Adrenal gland (tissue), 12 donors: ENCODE results near the gene EHD4. TPM values are rescaled to one million over a fixed set of nuclear protein-coding genes. Genes with fewer than 3 reads are reported as not detected.
A peak's percentile ranks its signal among the peaks of the same experiment; 100 is the strongest.

ENCODE experiments used
- DNase-seq, 7 donors: peaks; one replicate each; pipeline ENCODE4 v3.0.0-alpha.2; 2019 to 2020
- H3K27ac ChIP-seq, 5 donors: fragments of 200-600 bp; sonication (generic) in 4 of 5; 1 replicate in 3 of 5; 2 replicates in 2 of 5; pipeline versions ENCODE4 v1.5.1 to v1.8.0; 2016 to 2020; ENCODE audit warnings: mild to moderate bottlenecking in 1 of 5
- H3K27me3 ChIP-seq: fragments of 200-600 bp; 2 replicates; pipeline ENCODE4 v1.8.0; 2021
- H3K36me3 ChIP-seq, 2 donors: fragments of 200-600 bp; replicated peaks in 1 of 2; 1 replicate in 1 of 2; 2 replicates in 1 of 2; pipeline versions ENCODE4 v1.5.1 to v1.8.0; 2018 to 2022
- H3K4me1 ChIP-seq, 2 donors: fragments of 200-600 bp; replicated peaks in 1 of 2; 1 replicate in 1 of 2; 2 replicates in 1 of 2; pipeline versions ENCODE4 v1.5.1 to v1.8.0; 2018 to 2021
- H3K4me3 ChIP-seq, 4 donors: fragments of 200-600 bp; sonication (generic) in 3 of 4; one replicate each; pipeline ENCODE4 v1.5.1; 2016 to 2018
- H3K9me3 ChIP-seq, 3 donors: fragments of 200-600 bp; sonication (generic) in 1 of 3; replicated peaks in 1 of 3; 1 replicate in 2 of 3; 2 replicates in 1 of 3; pipeline versions ENCODE4 v1.5.1 to v1.8.0; 2016 to 2021
- POLR2A ChIP-seq, 2 donors: fragments of 450-650 bp; IDR thresholded peaks; one replicate each; pipeline ENCODE4 v1.6.1; 2017; ENCODE audit warnings: antibody characterized with exemption in 2 of 2, mild to moderate bottlenecking in 2 of 2, moderate library complexity in 1 of 2
- WGBS, 4 donors: extraction: QIAGEN DNeasy Blood & Tissue Kit in 2 of 4; methylation state at CpG; one replicate each; pipeline versions ENCODE4 v1.1.5 to v1.1.7; 2013 to 2017; 5-methylcytosine and 5-hydroxymethylcytosine counted together
- intact Hi-C, 2 donors: fragments of 100-400 bp; cut with DNase I; formaldehyde crosslinking; loops; one replicate each; pipeline versions ENCODE4 v1.14.1 to v1.15.0; 2022 to 2023
- polyA plus RNA-seq, 3 donors: library from polyadenylated mRNA; stranded (reverse); fragments of 200-250 nt in 2 of 3; fragments of 350-450 nt in 1 of 3; fragmentation: Illumina TruSeq in 1 of 3; extraction: RNeasy Lipid Tissue Mini Kit (QIAGEN cat#74804) in 1 of 3; gene quantifications; one replicate each; pipeline ENCODE4 v1.2.3, GENCODE V29; 2013 to 2014
- total RNA-seq, 9 donors: library from RNA; depleted of rRNA in 4 of 9; stranded (reverse); fragments of >200 nt in 4 of 9; fragments of 120-200 nt in 1 of 9; fragmentation: NEBNext Ultra II Directional in 1 of 9; extraction: Animal tissue kit (Norgen Biotek cat#: 25700) in 1 of 9; gene quantifications; one replicate each; pipeline versions ENCODE4 v1.1.0 to v1.2.4, GENCODE V29; 2013 to 2023
- TF ChIP-seq, protein P1 (sequence below), 6 experiments: fragments of 450-650 bp in 4 of 6; fragments of 200-600 bp in 2 of 6; sonication (generic) in 1 of 6; IDR thresholded peaks; 1 replicate in 5 of 6; 2 replicates in 1 of 6; pipeline versions ENCODE4 v1.5.1 to v1.8.0; 2016 to 2021; ENCODE audit warnings: antibody characterized with exemption in 6 of 6, mild to moderate bottlenecking in 2 of 6, moderate library complexity in 1 of 6
- donor health status: healthy with polysubstance abuse.
- donor health status: Bipolar disorder and iron deficiency.
- donor health status: DM: yes; HTN: yes; CAD: no.
- donor health status: DM: no; HTN: no; CAD: no.
- donor health status: DM: no; HTN: no; CAD: no.
- donor health status: DM: yes; HTN: yes; CAD: no.

EHD4 gene
- total and polyA plus RNA-seq, 12 donors, result 2.0 to 17.0 (median 11.5) TPM

DNA sequence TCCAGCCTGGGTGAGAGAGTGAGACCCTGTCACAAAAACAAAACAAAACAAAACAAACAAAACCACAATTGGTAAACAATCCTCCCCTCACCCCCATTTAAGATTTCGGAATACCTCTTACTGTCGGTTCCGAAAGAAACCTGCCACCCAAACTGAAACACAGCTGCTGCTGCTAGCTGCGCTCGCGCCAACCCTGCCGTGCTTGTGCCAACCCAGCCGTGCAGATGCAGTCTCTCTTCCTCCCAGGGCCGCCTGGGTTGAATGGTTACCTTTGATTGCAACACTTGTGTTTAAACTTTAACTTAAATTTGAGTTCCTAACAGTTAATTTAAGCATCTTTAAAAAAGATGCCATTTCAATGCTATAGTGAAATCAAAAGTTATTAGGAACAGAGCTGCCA, 50.0 kb downstream of the EHD4 start:
- DNase-seq, result no peak
- Histone ChIP-seq H3K9me3 (no peaks in the 10 kb centered on the region), H3K4me3 (no peak overlapping the region), H3K27ac (no peak overlapping the region), H3K27me3 (no peaks in the 10 kb centered on the region), H3K4me1 (peaks cover 19 to 42% of the 10 kb centered on the region in 2 donors), H3K36me3 (peaks cover 0 to 11% of the 10 kb centered on the region in 2 donors)
- intact Hi-C loops, result loop anchor here in 1 of 2 donors (10.0 kb wide), 1 partner anchor 52 kb away; the partner anchor contains the start of gene EHD4
- no peak for TF ChIP-seq POLR2A (IDR thresholded peaks at IDR 0.05)
- TF ChIP-seq, protein P1, sequence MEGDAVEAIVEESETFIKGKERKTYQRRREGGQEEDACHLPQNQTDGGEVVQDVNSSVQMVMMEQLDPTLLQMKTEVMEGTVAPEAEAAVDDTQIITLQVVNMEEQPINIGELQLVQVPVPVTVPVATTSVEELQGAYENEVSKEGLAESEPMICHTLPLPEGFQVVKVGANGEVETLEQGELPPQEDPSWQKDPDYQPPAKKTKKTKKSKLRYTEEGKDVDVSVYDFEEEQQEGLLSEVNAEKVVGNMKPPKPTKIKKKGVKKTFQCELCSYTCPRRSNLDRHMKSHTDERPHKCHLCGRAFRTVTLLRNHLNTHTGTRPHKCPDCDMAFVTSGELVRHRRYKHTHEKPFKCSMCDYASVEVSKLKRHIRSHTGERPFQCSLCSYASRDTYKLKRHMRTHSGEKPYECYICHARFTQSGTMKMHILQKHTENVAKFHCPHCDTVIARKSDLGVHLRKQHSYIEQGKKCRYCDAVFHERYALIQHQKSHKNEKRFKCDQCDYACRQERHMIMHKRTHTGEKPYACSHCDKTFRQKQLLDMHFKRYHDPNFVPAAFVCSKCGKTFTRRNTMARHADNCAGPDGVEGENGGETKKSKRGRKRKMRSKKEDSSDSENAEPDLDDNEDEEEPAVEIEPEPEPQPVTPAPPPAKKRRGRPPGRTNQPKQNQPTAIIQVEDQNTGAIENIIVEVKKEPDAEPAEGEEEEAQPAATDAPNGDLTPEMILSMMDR (IDR thresholded peaks at IDR 0.05), result no peak
- 88 to 91% (median 89%) methylated on average over 9 of the region's 9 CpGs for WGBS, 4 donors

DNA sequence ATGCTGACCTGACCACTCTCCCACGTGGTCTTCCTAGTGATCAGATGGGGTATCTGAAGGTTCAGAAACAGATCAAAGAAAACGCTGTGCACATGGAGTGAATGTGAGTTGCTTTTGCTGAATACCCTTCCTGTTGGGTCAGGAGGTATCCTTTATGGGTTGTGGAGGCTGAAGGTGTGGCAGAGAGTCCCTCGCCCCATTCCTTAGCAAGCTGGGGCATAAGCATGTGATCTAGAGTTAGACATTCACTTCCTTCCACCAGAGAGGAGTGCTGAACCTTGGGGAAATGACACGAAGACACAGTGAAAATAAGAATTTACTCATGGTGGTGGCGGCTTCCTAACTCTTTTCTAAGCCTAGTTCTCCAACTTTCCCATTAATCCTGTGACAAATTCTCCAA, 50.7 kb downstream of the EHD4 start:
- WGBS, 4 donors, result 78 to 82% (median 81%) methylated on average over 5 of the region's 5 CpGs

DNA sequence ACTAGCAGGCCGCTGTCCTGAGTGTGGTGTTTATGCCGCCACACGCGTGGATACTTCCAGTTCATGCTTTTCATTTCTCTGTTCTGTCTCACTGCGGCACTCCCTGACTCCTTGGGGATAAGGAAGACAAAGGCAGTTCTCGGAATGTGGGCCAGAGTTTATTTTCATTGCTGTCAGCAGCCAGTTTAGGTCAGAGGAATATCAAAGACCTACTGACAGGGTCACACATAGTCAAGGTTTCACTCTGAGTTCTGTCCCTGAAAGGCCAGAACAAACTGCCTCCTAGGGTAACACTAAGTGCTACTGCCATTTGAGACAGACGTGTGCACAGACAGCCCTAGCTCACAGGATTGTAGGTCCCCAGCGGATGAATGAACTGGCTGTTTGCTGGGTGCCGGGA, 51.2 kb downstream of the EHD4 start:
- Histone ChIP-seq H3K27ac (no peak overlapping the region), H3K4me3 (no peak overlapping the region), H3K27me3 (no peaks in the 10 kb centered on the region), H3K9me3 (no peaks in the 10 kb centered on the region), H3K4me1 (peaks cover 19 to 45% of the 10 kb centered on the region in 2 donors), H3K36me3 (peaks cover 0 to 11% of the 10 kb centered on the region in 2 donors)
- no peak for DNase-seq
- WGBS, 4 donors, result 58 to 71% (median 62%) methylated on average over 9 of the region's 9 CpGs
- TF ChIP-seq, protein P1 (IDR thresholded peaks at IDR 0.05), result no peak
- no peak for TF ChIP-seq POLR2A (IDR thresholded peaks at IDR 0.05)
- intact Hi-C loops, result loop anchor here in 1 of 2 donors (10.0 kb wide), 1 partner anchor 54 kb away; the partner anchor contains the start of gene EHD4

More for the DNA sequence above, 50.7 kb downstream of the EHD4 start:
- Histone ChIP-seq H3K4me1 (peaks cover 19 to 45% of the 10 kb centered on the region in 2 donors), H3K27me3 (no peaks in the 10 kb centered on the region), H3K27ac (no peak overlapping the region), H3K9me3 (no peaks in the 10 kb centered on the region), H3K4me3 (no peak overlapping the region), H3K36me3 (peaks cover 0 to 11% of the 10 kb centered on the region in 2 donors)
- intact Hi-C loops, result loop anchor here in 1 of 2 donors (10.0 kb wide), 1 partner anchor 53 kb away; the partner anchor contains the start of gene EHD4
- TF ChIP-seq, protein P1 (IDR thresholded peaks at IDR 0.05), result no peak
- TF ChIP-seq POLR2A (IDR thresholded peaks at IDR 0.05), result no peak
- no peak for DNase-seq

DNA sequence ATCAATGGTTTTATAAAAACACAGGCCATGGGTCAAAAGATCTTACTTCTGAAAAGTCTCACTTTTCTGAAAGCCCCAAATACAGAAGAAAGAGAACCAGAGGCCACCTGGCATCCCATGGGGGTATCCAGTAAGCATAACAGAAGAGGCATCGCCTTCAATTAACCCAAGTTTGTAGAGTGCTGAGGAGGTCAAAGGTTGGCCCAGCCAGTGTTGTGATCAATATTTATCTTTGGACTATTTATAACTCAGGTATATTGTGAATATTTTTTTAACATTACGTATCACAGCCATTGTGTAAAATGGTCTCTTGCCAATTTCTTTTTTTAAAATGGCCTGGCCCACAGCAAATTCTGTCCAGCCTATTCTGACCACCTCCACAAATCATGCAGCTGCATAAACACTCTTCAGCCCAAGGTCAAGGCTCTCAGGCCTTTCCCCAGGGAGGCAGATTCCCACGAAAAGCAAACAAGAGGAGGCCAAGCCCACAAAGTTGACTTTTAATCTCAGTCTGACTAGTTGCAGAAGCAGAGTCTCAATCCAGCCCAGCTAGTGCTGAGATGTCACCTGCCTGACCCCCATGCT, 52.3 kb downstream of the EHD4 start:
- H3K27ac ChIP-seq, result no peak overlapping the region
- peak in 1 of 7 donors; percentile 37 for DNase-seq
- no peaks in the 10 kb centered on the region for H3K9me3 ChIP-seq
- 48 to 63% (median 52%) methylated on average over 3 of the region's 3 CpGs for WGBS, 4 donors
- intact Hi-C loops, result loop anchor here in 1 of 2 donors (10.0 kb wide), 1 partner anchor 55 kb away; the partner anchor contains the start of gene EHD4
- peaks cover 19 to 49% of the 10 kb centered on the region in 2 donors for H3K4me1 ChIP-seq
- no peak overlapping the region for H3K4me3 ChIP-seq
- H3K36me3 ChIP-seq, result peaks cover 0 to 11% of the 10 kb centered on the region in 2 donors
- H3K27me3 ChIP-seq, result no peaks in the 10 kb centered on the region
- no peak for TF ChIP-seq POLR2A (IDR thresholded peaks at IDR 0.05)
